ENCODE data around the gene ANKK1. TPM values are rescaled to one million over a fixed set of nuclear protein-coding genes. Genes with fewer than 3 reads are reported as not detected.

ANKK1 gene
- polyA plus RNA-seq, 3 donors: 0.07 to 0.09 TPM; not detected in 1

- Mint-ChIP-seq H3K4me3 (no peak overlapping the region), H3K27ac (no peak overlapping the region), H3K27me3 (ENCODE audit: low read depth in 3 of 3) (no peaks in the 10 kb centered on the region), H3K36me3 (peaks cover 7 to 8% of the 10 kb centered on the region in 2 donors), H3K9me3 (peaks cover 0 to 6% (median 2%) of the 10 kb centered on the region in 7 donors), H3K4me1 (no peaks in the 10 kb centered on the region)
- H4K20me1 ChIP-seq (ENCODE audit: insufficient read depth, low read length): no peaks in the 10 kb centered on the region
- H3K9ac ChIP-seq (ENCODE audit: insufficient read depth, low read length, poor library complexity, severe bottlenecking): no peak overlapping the region
- no peaks in the 10 kb centered on the region for H3K79me2 ChIP-seq (ENCODE audit: insufficient read depth, low read length)
- no peaks in the 10 kb centered on the region for H3K27me3 ChIP-seq (ENCODE audit: control insufficient read depth in 2 of 2, insufficient read depth in 2 of 2, low read length in 2 of 2)
- no peak overlapping the region for H3K4me2 ChIP-seq (replicated peaks; ENCODE audit: extremely low read depth, low read length, poor library complexity, severe bottlenecking)
- no peak for DNase-seq
- no peak for TF ChIP-seq CTCF (IDR thresholded peaks at IDR 0.05)
- no peaks in the 10 kb centered on the region for H3K9me3 ChIP-seq (replicated peaks in 1 of 2; ENCODE audit: control insufficient read depth in 1 of 2, insufficient read depth in 1 of 2, low read length in 2 of 2)
- H3K4me1 ChIP-seq (ENCODE audit: control insufficient read depth in 1 of 2, insufficient read depth in 2 of 2, low read length in 2 of 2): no peaks in the 10 kb centered on the region
- H2AFZ ChIP-seq (ENCODE audit: insufficient read depth, low read depth, low read length, poor library complexity, severe bottlenecking): no peak overlapping the region
- H3K4me3 ChIP-seq (replicated peaks in 1 of 3; ENCODE audit: low read depth in 2 of 3, low read length in 3 of 3): no peak overlapping the region
- intact Hi-C loops (cut with micrococcal nuclease): no loop called here
- H3K36me3 ChIP-seq (replicated peaks in 1 of 2; ENCODE audit: control insufficient read depth in 1 of 2, insufficient read depth in 2 of 2, low read length in 2 of 2): no peaks in the 10 kb centered on the region
- H3K27ac ChIP-seq (ENCODE audit: low read depth in 1 of 2, low read length in 2 of 2): no peak overlapping the region
- 20% methylated on average over 1 of the region's 5 CpGs for WGBS (ENCODE audit: insufficient coverage)
Measured at GRCh38 chr11:113363406-113363805, 24.2 kb upstream of the ANKK1 start.

GRCh38 chr11:113363996-113364641 lies 23.5 kb upstream of the ANKK1 start:
- Histone ChIP-seq H4K20me1 (ENCODE audit: insufficient read depth, low read length) (no peaks in the 10 kb centered on the region), H3K9ac (ENCODE audit: insufficient read depth, low read length, poor library complexity, severe bottlenecking) (no peak overlapping the region), H3K79me2 (ENCODE audit: insufficient read depth, low read length) (no peaks in the 10 kb centered on the region), H3K27ac (ENCODE audit: low read depth in 1 of 2, low read length in 2 of 2) (no peak overlapping the region), H3K4me3 (replicated peaks in 1 of 3; ENCODE audit: low read depth in 2 of 3, low read length in 3 of 3) (no peak overlapping the region), H3K4me2 (replicated peaks; ENCODE audit: extremely low read depth, low read length, poor library complexity, severe bottlenecking) (no peak overlapping the region), H3K36me3 (replicated peaks in 1 of 2; ENCODE audit: control insufficient read depth in 1 of 2, insufficient read depth in 2 of 2, low read length in 2 of 2) (no peaks in the 10 kb centered on the region), H3K27me3 (ENCODE audit: control insufficient read depth in 2 of 2, insufficient read depth in 2 of 2, low read length in 2 of 2) (no peaks in the 10 kb centered on the region), H3K4me1 (ENCODE audit: control insufficient read depth in 1 of 2, insufficient read depth in 2 of 2, low read length in 2 of 2) (no peaks in the 10 kb centered on the region), H2AFZ (ENCODE audit: insufficient read depth, low read depth, low read length, poor library complexity, severe bottlenecking) (no peak overlapping the region), H3K9me3 (replicated peaks in 1 of 2; ENCODE audit: control insufficient read depth in 1 of 2, insufficient read depth in 1 of 2, low read length in 2 of 2) (no peaks in the 10 kb centered on the region)
- H3K4me1 Mint-ChIP-seq: no peaks in the 10 kb centered on the region
- WGBS (ENCODE audit: insufficient coverage): 0% methylated on average over 1 of the region's 7 CpGs
- TF ChIP-seq CTCF (IDR thresholded peaks at IDR 0.05): no peak
- H3K36me3 Mint-ChIP-seq: peaks cover 5 to 7% of the 10 kb centered on the region in 2 donors
- H3K4me3 Mint-ChIP-seq: no peak overlapping the region
- no peak overlapping the region for H3K27ac Mint-ChIP-seq
- peaks cover 0 to 3% (median 2%) of the 10 kb centered on the region in 7 donors for H3K9me3 Mint-ChIP-seq
- no peak for DNase-seq
- intact Hi-C loops (cut with micrococcal nuclease): no loop called here
- no peaks in the 10 kb centered on the region for H3K27me3 Mint-ChIP-seq (ENCODE audit: low read depth in 3 of 3)

Measured in CD14-positive monocyte (primary cell).